Cardiac muscle cell (in vitro differentiated cells and primary cell): ENCODE measurements around the gene ABHD2. TPM values are rescaled to one million over a fixed set of nuclear protein-coding genes. Genes with fewer than 3 reads are reported as not detected.

Source experiments
- DNase-seq, 2 donors: peaks; one replicate each; pipeline versions ENCODE4 v3.0.0 to v3.0.0-alpha.2; 2010 to 2017; ENCODE audit warnings: low read depth in 1 of 2, low spot score in 1 of 2
- H3K27ac ChIP-seq: fragments of 200-600 bp; sonication (generic); 2 replicates; pipeline ENCODE4 v1.5.1; 2016
- H3K27me3 ChIP-seq: fragments of 200-600 bp; sonication (generic); 2 replicates; pipeline ENCODE4 v1.6.0; 2016; ENCODE audit warnings: control low read depth
- H3K36me3 ChIP-seq: fragments of 200-600 bp; sonication (generic); 2 replicates; pipeline ENCODE4 v1.5.1; 2016; ENCODE audit warnings: control low read depth
- H3K4me1 ChIP-seq: fragments of 200-600 bp; sonication (generic); 2 replicates; pipeline ENCODE4 v1.8.1; 2017; ENCODE audit warnings: low read depth, mild to moderate bottlenecking, mixed run types
- H3K4me3 ChIP-seq: fragments of 200-600 bp; sonication (generic); 2 replicates; pipeline ENCODE4 v1.5.1; 2016; ENCODE audit warnings: mild to moderate bottlenecking
- H3K9me3 ChIP-seq: fragments of 200-600 bp; sonication (generic); 2 replicates; pipeline ENCODE4 v1.5.1; 2017; ENCODE audit warnings: low read depth, mild to moderate bottlenecking, control low read depth
- CTCF ChIP-seq: IDR thresholded peaks from 2 replicates; pipeline ENCODE4 v1.5.1; 2012; ENCODE audit warnings: low read depth, mild to moderate bottlenecking, low read length
- polyA plus RNA-seq: library from polyadenylated mRNA; unstranded; fragments of >200 nt; fragmentation: Nextera tagmentation; extraction: Ambion mirVana; gene quantifications from 2 replicates; pipeline ENCODE4 v1.2.1, GENCODE V29; 2016
- total RNA-seq: library from RNA; depleted of rRNA; stranded (reverse); fragments of >200 nt; gene quantifications from 2 replicates; pipeline ENCODE4 v1.2.3, GENCODE V29; 2016

Gene ABHD2
- total and polyA plus RNA-seq, 2 experiments from 2014 or later = 28.4 to 43.0 TPM

DNA sequence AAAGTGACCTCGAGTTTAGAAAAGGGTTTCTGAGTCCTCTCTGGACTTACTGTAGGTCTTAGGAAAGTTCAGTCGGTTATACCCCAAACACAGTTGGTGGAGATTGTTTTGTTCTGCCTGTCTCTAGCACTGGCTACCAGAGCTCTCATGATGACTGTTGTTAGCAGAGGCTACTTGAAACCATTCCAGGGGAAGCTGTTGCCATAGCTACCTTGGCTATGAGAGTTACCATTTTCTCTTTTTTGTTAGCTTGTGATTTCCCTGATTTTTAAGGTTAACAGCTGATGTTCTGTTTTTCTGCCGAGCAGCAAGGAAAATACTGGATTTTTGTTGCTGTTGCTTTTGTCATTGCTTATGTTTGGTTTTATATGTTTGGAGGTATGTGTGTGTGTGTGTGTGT is 26.7 kb downstream of the ABHD2 start:
- peak overlapping the region; percentile 75 for H3K27ac ChIP-seq
- DNase-seq = peak; percentile 55 to 76
- no peaks in the 10 kb centered on the region for H3K36me3 ChIP-seq
- no peaks in the 10 kb centered on the region for H3K9me3 ChIP-seq
- H3K4me3 ChIP-seq = no peak overlapping the region
- no peaks in the 10 kb centered on the region for H3K27me3 ChIP-seq
- peaks cover 90% of the 10 kb centered on the region for H3K4me1 ChIP-seq
- TF ChIP-seq CTCF = no peak

DNA sequence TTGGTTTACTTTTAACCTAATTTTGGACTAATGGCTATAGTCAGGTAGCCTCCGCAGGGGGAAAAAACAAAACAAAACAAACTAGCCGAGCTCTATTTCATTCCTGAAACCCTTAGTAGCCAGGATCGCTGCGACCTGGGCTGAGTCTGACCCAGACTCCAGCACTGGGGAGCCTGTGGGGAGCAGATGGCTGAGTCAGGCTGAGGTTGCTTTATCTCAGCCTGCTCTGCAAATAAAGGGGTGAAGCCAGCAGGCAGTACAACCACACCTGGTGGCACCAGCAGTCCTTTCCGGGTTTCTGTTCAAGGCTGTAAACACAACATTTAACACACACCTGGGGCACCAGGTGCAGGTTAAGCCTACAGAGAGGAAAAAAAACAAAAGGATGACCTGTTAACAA is 27.3 kb downstream of the ABHD2 start:
- Histone ChIP-seq H3K4me3 (no peak overlapping the region), H3K36me3 (no peaks in the 10 kb centered on the region), H3K9me3 (no peaks in the 10 kb centered on the region), H3K27ac (peak overlapping the region; percentile 75), H3K27me3 (no peaks in the 10 kb centered on the region), H3K4me1 (peaks cover 90% of the 10 kb centered on the region)
- no peak for TF ChIP-seq CTCF
- no peak for DNase-seq

DNA sequence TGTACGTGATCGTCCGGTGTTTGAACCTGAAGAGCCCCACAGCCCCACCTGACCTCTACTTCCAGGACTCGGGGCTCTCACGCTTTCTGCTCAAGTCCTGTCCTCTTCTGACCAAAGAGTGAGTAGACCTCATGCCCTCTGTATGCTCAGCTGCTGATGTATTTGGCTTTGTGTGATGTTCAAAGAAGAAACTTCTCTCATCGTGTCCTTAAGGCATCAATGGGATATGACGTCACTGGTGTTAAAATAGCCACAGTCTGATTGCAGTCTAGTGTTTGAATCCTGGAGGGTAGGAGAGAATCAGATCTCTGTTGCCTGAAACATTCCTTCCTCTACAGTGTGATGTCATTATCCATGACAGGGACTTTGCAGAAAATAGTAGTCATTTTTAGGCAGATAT is 28.1 kb downstream of the ABHD2 start:
- Histone ChIP-seq H3K36me3 (no peaks in the 10 kb centered on the region), H3K27ac (peak overlapping the region; percentile 75), H3K4me3 (no peak overlapping the region), H3K9me3 (no peaks in the 10 kb centered on the region), H3K27me3 (no peaks in the 10 kb centered on the region), H3K4me1 (peaks cover 81% of the 10 kb centered on the region)
- TF ChIP-seq CTCF = no peak
- peak in 1 of 2 donors; percentile 53 for DNase-seq

DNA sequence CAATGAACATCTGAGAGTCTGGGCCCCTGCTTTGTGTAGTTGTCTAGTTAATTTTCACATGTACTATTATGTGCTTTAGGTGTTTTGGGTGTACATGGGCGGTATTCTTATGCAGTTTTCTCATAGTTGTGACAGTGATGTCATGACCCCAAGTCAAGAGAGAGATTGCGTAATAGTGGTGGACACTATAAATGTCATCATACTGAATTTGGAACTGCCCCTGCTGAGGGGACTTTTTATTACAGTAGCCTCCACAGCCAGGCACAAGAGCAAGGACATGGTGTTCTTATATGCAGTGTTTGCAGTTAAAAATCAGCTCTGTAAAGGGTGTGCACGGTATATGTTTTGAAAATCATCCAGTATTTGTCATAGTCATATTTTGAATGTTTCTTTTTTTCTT is 29.5 kb downstream of the ABHD2 start:
- Histone ChIP-seq H3K4me3 (no peak overlapping the region), H3K4me1 (peaks cover 72% of the 10 kb centered on the region), H3K27ac (peak overlapping the region; percentile 75), H3K36me3 (no peaks in the 10 kb centered on the region), H3K27me3 (no peaks in the 10 kb centered on the region), H3K9me3 (no peaks in the 10 kb centered on the region)
- no peak for DNase-seq
- no peak for TF ChIP-seq CTCF

DNA sequence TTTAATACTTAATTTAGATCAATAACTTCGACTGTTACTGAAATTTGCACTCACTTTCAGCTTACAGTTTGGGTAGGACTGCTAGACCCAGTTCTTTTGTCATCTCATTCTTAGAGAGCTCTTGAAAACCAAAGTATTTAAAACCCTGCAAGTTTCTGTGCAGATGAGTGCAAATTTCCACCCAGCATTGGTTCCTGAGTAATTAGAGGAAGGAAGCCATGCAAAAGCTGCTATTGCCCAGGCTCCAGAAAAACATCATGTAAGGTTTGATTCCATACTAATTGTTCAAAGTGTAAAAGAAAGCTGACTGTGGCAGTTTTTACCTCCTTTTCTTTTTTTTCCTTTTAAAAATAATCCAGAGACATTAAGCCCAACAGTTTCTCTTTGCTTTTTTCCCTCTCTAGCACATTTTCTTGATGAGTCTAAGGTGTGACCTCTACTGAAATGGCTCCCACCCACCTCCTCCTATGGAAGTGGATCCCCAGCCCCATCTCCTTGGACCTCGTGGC is 30.3 kb downstream of the ABHD2 start:
- peak overlapping the region; percentile 75 for H3K27ac ChIP-seq
- no peaks in the 10 kb centered on the region for H3K9me3 ChIP-seq
- H3K4me1 ChIP-seq = peaks cover 65% of the 10 kb centered on the region
- no peak for TF ChIP-seq CTCF
- no peaks in the 10 kb centered on the region for H3K27me3 ChIP-seq
- no peaks in the 10 kb centered on the region for H3K36me3 ChIP-seq
- H3K4me3 ChIP-seq = no peak overlapping the region
- no peak for DNase-seq
